ENCODE data around the gene NR1D1. TPM values are rescaled to one million over a fixed set of nuclear protein-coding genes. Genes with fewer than 3 reads are reported as not detected.

Gene NR1D1
- polyA plus RNA-seq, 1 of the 3 experiments (the other 2 are of a cell fraction): 6.5 TPM

DNA sequence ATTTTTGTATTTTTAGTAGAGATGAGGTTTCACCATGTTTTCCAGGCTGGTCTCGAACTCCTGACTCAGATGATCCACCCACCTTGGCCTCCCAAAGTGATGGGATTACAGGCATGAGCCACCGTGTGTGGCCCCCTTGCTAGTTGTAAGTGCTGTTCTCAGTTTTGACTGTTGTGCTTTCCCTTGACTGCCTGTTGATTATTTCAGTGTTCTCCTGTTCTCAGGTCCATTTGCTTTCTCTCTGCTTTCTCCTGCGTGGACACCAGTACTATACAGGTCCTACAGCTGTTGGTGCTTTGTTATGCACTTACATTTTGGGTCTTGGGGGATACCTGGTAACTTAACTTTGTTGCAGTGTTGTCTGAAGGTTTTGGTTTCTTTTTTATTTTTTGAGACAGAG, 48.1 kb upstream of the NR1D1 start:
- TF ChIP-seq EZH2phosphoT487 (IDR thresholded peaks at IDR 0.05; ENCODE audit: borderline replicate concordance, low read depth) (no peak), RCOR1 (IDR thresholded peaks at IDR 0.05; ENCODE audit: low read length) (no peak), SMC3 (IDR thresholded peaks at IDR 0.05; ENCODE audit: low read depth, low read length) (no peak), RFX5 (IDR thresholded peaks at IDR 0.05; ENCODE audit: low read length) (no peak), TEAD4 (IDR thresholded peaks at IDR 0.05; ENCODE audit: borderline replicate concordance, insufficient read depth) (no peak), ELF1 (IDR thresholded peaks at IDR 0.05) (no peak), JUND (IDR thresholded peaks at IDR 0.05) (no peak), CHD2 (IDR thresholded peaks at IDR 0.05; ENCODE audit: low read length, partially characterized antibody) (no peak), YY1 (IDR thresholded peaks at IDR 0.05; ENCODE audit: low read depth) (no peak), RXRA (IDR thresholded peaks at IDR 0.05; ENCODE audit: borderline replicate concordance, low read depth) (no peak)
- TF ChIP-seq, protein P1, sequence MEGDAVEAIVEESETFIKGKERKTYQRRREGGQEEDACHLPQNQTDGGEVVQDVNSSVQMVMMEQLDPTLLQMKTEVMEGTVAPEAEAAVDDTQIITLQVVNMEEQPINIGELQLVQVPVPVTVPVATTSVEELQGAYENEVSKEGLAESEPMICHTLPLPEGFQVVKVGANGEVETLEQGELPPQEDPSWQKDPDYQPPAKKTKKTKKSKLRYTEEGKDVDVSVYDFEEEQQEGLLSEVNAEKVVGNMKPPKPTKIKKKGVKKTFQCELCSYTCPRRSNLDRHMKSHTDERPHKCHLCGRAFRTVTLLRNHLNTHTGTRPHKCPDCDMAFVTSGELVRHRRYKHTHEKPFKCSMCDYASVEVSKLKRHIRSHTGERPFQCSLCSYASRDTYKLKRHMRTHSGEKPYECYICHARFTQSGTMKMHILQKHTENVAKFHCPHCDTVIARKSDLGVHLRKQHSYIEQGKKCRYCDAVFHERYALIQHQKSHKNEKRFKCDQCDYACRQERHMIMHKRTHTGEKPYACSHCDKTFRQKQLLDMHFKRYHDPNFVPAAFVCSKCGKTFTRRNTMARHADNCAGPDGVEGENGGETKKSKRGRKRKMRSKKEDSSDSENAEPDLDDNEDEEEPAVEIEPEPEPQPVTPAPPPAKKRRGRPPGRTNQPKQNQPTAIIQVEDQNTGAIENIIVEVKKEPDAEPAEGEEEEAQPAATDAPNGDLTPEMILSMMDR (IDR thresholded peaks at IDR 0.05): no peak
- TF ChIP-seq, protein P2, sequence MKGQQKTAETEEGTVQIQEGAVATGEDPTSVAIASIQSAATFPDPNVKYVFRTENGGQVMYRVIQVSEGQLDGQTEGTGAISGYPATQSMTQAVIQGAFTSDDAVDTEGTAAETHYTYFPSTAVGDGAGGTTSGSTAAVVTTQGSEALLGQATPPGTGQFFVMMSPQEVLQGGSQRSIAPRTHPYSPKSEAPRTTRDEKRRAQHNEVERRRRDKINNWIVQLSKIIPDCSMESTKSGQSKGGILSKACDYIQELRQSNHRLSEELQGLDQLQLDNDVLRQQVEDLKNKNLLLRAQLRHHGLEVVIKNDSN (IDR thresholded peaks at IDR 0.05; ENCODE audit: borderline replicate concordance, low read depth): no peak
- TF ChIP-seq, protein P3, sequence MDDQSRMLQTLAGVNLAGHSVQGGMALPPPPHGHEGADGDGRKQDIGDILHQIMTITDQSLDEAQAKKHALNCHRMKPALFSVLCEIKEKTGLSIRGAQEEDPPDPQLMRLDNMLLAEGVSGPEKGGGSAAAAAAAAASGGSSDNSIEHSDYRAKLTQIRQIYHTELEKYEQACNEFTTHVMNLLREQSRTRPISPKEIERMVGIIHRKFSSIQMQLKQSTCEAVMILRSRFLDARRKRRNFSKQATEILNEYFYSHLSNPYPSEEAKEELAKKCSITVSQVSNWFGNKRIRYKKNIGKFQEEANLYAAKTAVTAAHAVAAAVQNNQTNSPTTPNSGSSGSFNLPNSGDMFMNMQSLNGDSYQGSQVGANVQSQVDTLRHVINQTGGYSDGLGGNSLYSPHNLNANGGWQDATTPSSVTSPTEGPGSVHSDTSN (IDR thresholded peaks at IDR 0.05): no peak
- TF ChIP-seq, protein P4, sequence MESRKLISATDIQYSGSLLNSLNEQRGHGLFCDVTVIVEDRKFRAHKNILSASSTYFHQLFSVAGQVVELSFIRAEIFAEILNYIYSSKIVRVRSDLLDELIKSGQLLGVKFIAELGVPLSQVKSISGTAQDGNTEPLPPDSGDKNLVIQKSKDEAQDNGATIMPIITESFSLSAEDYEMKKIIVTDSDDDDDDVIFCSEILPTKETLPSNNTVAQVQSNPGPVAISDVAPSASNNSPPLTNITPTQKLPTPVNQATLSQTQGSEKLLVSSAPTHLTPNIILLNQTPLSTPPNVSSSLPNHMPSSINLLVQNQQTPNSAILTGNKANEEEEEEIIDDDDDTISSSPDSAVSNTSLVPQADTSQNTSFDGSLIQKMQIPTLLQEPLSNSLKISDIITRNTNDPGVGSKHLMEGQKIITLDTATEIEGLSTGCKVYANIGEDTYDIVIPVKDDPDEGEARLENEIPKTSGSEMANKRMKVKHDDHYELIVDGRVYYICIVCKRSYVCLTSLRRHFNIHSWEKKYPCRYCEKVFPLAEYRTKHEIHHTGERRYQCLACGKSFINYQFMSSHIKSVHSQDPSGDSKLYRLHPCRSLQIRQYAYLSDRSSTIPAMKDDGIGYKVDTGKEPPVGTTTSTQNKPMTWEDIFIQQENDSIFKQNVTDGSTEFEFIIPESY (IDR thresholded peaks at IDR 0.05; ENCODE audit: borderline replicate concordance, low read depth): no peak
- H3K4me3 ChIP-seq (ENCODE audit: low read depth in 2 of 2, low read length in 1 of 2): no peak overlapping the region
- H3K9me3 ChIP-seq: no peaks in the 10 kb centered on the region
- no peak overlapping the region for H3K4me2 ChIP-seq
- H3K27me3 ChIP-seq (ENCODE audit: insufficient read depth): no peaks in the 10 kb centered on the region
- H2AFZ ChIP-seq (ENCODE audit: low read depth): no peak overlapping the region
- H3K9me2 ChIP-seq: no peaks in the 10 kb centered on the region
- WGBS (ENCODE audit: low lambda C conversion rate): 90% methylated on average over 3 of the region's 3 CpGs
- H3K9ac ChIP-seq: no peak overlapping the region
- no peaks in the 10 kb centered on the region for H4K20me1 ChIP-seq (ENCODE audit: insufficient read depth)
- ChIA-PET CTCF (interaction anchor here (0.7 to 6.5 kb wide), 6 partner anchors 11 to 174 kb away, joined by 3 to 47 read pairs (median 6); no protein-coding TSS in a partner anchor), POLR2A (interaction anchor here (0.6 kb wide), 1 partner anchor 30 kb away, joined by 4 read pairs; no protein-coding TSS in a partner anchor)
- no peaks in the 10 kb centered on the region for H3K4me1 ChIP-seq (ENCODE audit: control insufficient read depth in 1 of 2, insufficient read depth in 2 of 2, low read depth in 1 of 2, low read length in 1 of 2)
- H3K36me3 ChIP-seq (replicated peaks in 1 of 2; ENCODE audit: control insufficient read depth in 1 of 2, insufficient read depth in 2 of 2, low read length in 1 of 2): peaks cover 13 to 46% of the 10 kb centered on the region in 2 experiments
- no peak overlapping the region for H3K27ac ChIP-seq (ENCODE audit: low read depth in 2 of 2, low read length in 1 of 2)
- H3K79me2 ChIP-seq (ENCODE audit: insufficient read depth): peaks cover 98% of the 10 kb centered on the region
- no peak for DNase-seq
- H3F3A ChIP-seq (replicated peaks; ENCODE audit: insufficient read depth): peaks cover 3% of the 10 kb centered on the region
